Choroid plexus epithelial cell (primary cell): ENCODE data around the gene KDM6B.

Experiments
- DNase-seq: peaks from one replicate; pipeline ENCODE4 v3.0.0-alpha.2; 2010; ENCODE audit warnings: low read depth
- H3K4me3 ChIP-seq: 2 replicates; pipeline ENCODE4 v1.5.1; 2011; ENCODE audit warnings: low read depth, mild to moderate bottlenecking, control low read depth, low read length, moderate library complexity
- CTCF ChIP-seq: conservative IDR thresholded peaks from 2 replicates; pipeline ENCODE4 v1.5.1; 2011; ENCODE audit warnings: low read depth, mild to moderate bottlenecking, control low read depth, inconsistent platforms, low read length, moderate library complexity

Gene KDM6B

GRCh38 chr17:7849751-7850504 is 15.9 kb downstream of the KDM6B start:
- no peak for DNase-seq
- TF ChIP-seq CTCF: no peak
- H3K4me3 ChIP-seq: no peak overlapping the region

GRCh38 chr17:7850701-7851437 is 16.9 kb downstream of the KDM6B start:
- H3K4me3 ChIP-seq: no peak overlapping the region
- TF ChIP-seq CTCF: no peak
- DNase-seq: no peak

GRCh38 chr17:7851438-7852261 is 17.6 kb downstream of the KDM6B start:
- H3K4me3 ChIP-seq: peak overlapping the region; percentile 18
- peak; percentile 91 for DNase-seq
- TF ChIP-seq CTCF: peak; percentile 90

GRCh38 chr17:7852262-7852670 is 18.2 kb downstream of the KDM6B start:
- no peak for TF ChIP-seq CTCF
- H3K4me3 ChIP-seq: no peak overlapping the region
- DNase-seq: no peak

GRCh38 chr17:7852919-7853690 is 19.1 kb downstream of the KDM6B start:
- H3K4me3 ChIP-seq: no peak overlapping the region
- no peak for DNase-seq
- TF ChIP-seq CTCF: no peak

GRCh38 chr17:7853691-7854038 is 19.6 kb downstream of the KDM6B start:
- no peak overlapping the region for H3K4me3 ChIP-seq
- no peak for TF ChIP-seq CTCF
- no peak for DNase-seq
